NCI-H1048 (cell line): Measurements from ENCODE around the gene TRIM23.

ENCODE experiments used
- DNase-seq: peaks from one replicate; lab custom pipeline; 2025; lab: John Stamatoyannopoulos, UW

The TRIM23 gene

GRCh38 chr5:65563777-65564176 lies 60.4 kb downstream of the TRIM23 start:
- DNase-seq: no peak

- DNase-seq: peak; percentile 91
Measured at GRCh38 chr5:65562731-65563701, 61.1 kb downstream of the TRIM23 start, which contains the start of the genes CENPK and PPWD1. TSS of gene CENPK (minus strand) at chr5:65563168. CDS start at chr5:65554907, 8,261 bp downstream. TSS of gene PPWD1 (plus strand) at chr5:65563296. CDS start at chr5:65563311, 15 bp downstream.

- DNase-seq: no peak
Measured at GRCh38 chr5:65556718-65557117, 67.4 kb downstream of the TRIM23 start.

DNA sequence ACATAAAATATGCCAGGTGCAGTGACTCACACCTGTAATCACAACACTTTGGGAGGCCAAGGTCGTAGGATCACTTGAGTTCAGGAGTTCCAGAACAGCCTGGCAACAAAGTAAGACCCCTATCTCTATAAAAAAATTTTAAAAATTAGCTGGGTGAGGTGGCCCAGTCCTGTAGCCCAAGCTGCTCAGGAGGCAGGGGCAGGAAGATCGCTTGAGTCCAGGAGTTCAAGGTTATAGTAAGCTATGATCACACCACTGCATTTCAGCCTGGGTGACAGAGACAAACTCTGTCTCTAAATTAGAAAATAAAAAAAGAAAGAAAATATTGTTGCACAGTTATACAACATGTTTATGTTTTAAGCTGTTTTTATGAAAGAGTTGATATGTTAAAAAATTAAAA lies 68.0 kb downstream of the TRIM23 start:
- DNase-seq: no peak

GRCh38 chr5:65555287-65555686 lies 68.8 kb downstream of the TRIM23 start:
- no peak for DNase-seq

- DNase-seq: no peak
Measured at GRCh38 chr5:65553941-65554340, 70.2 kb downstream of the TRIM23 start.

- no peak for DNase-seq
Measured at GRCh38 chr5:65548281-65548680, 75.9 kb downstream of the TRIM23 start.

- no peak for DNase-seq
Measured at GRCh38 chr5:65546141-65546540, 78.0 kb downstream of the TRIM23 start.

DNA sequence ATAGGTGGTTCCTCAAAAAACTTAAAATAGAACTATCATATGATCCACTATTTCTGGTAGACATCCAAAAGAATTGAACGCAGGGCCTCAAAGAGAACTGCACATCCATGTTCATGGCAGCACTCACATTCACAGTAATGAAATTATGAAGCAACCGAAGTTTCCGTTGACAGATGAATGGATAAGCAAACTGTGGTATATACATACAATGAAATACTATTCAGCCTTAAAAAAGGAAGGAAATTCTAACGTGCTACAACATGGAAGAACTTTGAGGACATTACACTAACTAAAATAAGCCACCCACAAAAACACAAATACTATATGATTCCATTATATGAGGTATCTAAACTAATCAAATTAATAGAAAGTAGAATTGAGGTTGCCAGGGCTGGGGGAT lies 79.7 kb downstream of the TRIM23 start:
- DNase-seq: no peak

- DNase-seq: no peak
Measured at GRCh38 chr5:65539827-65540226, 84.3 kb downstream of the TRIM23 start.
